Hepatocyte (in vitro differentiated cells): ENCODE measurements around the gene ZNRF1. TPM values are rescaled to one million over a fixed set of nuclear protein-coding genes. Genes with fewer than 3 reads are reported as not detected.
A peak's percentile ranks its signal among the peaks of the same experiment; 100 is the strongest.

Experiments
- DNase-seq: peaks from one replicate; pipeline ENCODE4 v3.0.0-alpha.2; 2016; ENCODE audit warnings: low spot score
- H2AFZ ChIP-seq: fragments of 200-600 bp; sonication (generic); 2 replicates; pipeline ENCODE4 v1.6.0; 2016; ENCODE audit warnings: antibody characterized with exemption, mild to moderate bottlenecking
- H3K27ac ChIP-seq: fragments of 200-600 bp; sonication (generic); 2 replicates; pipeline ENCODE4 v1.5.1; 2016; ENCODE audit warnings: mild to moderate bottlenecking
- H3K27me3 ChIP-seq: fragments of 200-600 bp; sonication (generic); 2 replicates; pipeline ENCODE4 v1.6.1; 2016
- H3K36me3 ChIP-seq: fragments of 200-600 bp; sonication (generic); replicated peaks from 2 replicates; pipeline ENCODE4 v1.5.1; 2016; ENCODE audit warnings: low read depth; ENCODE audit not compliant: insufficient read depth
- H3K4me1 ChIP-seq: fragments of 200-600 bp; sonication (generic); 2 replicates; pipeline ENCODE4 v1.5.1; 2016; ENCODE audit warnings: mild to moderate bottlenecking, moderate library complexity; ENCODE audit not compliant: insufficient read depth
- H3K4me2 ChIP-seq: fragments of 200-600 bp; sonication (generic); 2 replicates; pipeline ENCODE4 v1.6.0; 2016
- H3K4me3 ChIP-seq: fragments of 200-600 bp; sonication (generic); 2 replicates; pipeline ENCODE4 v1.5.1; 2016; ENCODE audit warnings: mild to moderate bottlenecking
- H3K79me2 ChIP-seq: fragments of 200-600 bp; sonication (generic); 2 replicates; pipeline ENCODE4 v1.6.0; 2017; ENCODE audit warnings: mild to moderate bottlenecking
- H3K9me2 ChIP-seq: fragments of 200-600 bp; sonication (generic); replicated peaks from 2 replicates; pipeline ENCODE4 v1.6.0; 2017; ENCODE audit warnings: mild to moderate bottlenecking; ENCODE audit not compliant: insufficient read depth
- H3K9me3 ChIP-seq: fragments of 200-600 bp; sonication (generic); 2 replicates; pipeline ENCODE4 v1.5.1; 2016; ENCODE audit warnings: low read depth, mild to moderate bottlenecking
- H4K20me1 ChIP-seq: fragments of 200-600 bp; sonication (generic); 2 replicates; pipeline ENCODE4 v1.6.0; 2016; ENCODE audit warnings: mild to moderate bottlenecking; ENCODE audit not compliant: insufficient read depth, poor library complexity, severe bottlenecking
- CTCF ChIP-seq: fragments of 200-600 bp; sonication (generic); IDR thresholded peaks from 2 replicates; pipeline ENCODE4 v1.5.1; 2016; ENCODE audit warnings: antibody characterized with exemption, mild to moderate bottlenecking; ENCODE audit not compliant: poor library complexity
- EZH2 ChIP-seq: fragments of 200-600 bp; sonication (generic); IDR thresholded peaks from 2 replicates; pipeline ENCODE4 v1.6.1; 2016; ENCODE audit warnings: antibody characterized with exemption, mild to moderate bottlenecking, borderline replicate concordance
- EZH2phosphoT487 ChIP-seq: fragments of 200-600 bp; sonication (generic); IDR thresholded peaks from one replicate; pipeline ENCODE4 v1.6.1; 2018; ENCODE audit warnings: antibody characterized with exemption, mild to moderate bottlenecking, low read depth, moderate library complexity; ENCODE audit not compliant: unreplicated experiment, severe bottlenecking
- WGBS: methylation state at CpG from one replicate; pipeline ENCODE4 v1.1.6; 2016; ENCODE audit warnings: low lambda C conversion rate; ENCODE audit errors: missing lambda C conversion rate; 5-methylcytosine and 5-hydroxymethylcytosine counted together
- polyA plus RNA-seq: library from polyadenylated mRNA; unstranded; fragments of >200 nt; fragmentation: Nextera tagmentation; extraction: Ambion mirVana; gene quantifications from 2 replicates; pipeline ENCODE4 v1.2.1, GENCODE V29; 2016
- total RNA-seq: library from RNA; depleted of rRNA; stranded (reverse); fragments of >200 nt; gene quantifications from 2 replicates; pipeline ENCODE4 v1.2.3, GENCODE V29; 2014

Gene ZNRF1
- total and polyA plus RNA-seq, 2 experiments from 2014 or later = 23.0 to 46.5 TPM

- Histone ChIP-seq H3K4me3 (no peak overlapping the region), H2AFZ (no peak overlapping the region), H4K20me1 (peaks cover 46% of the 10 kb centered on the region), H3K9me2 (no peaks in the 10 kb centered on the region), H3K4me2 (no peak overlapping the region), H3K4me1 (peaks cover 24% of the 10 kb centered on the region), H3K27ac (peak overlapping the region; percentile 0), H3K36me3 (no peaks in the 10 kb centered on the region), H3K79me2 (peaks cover 96% of the 10 kb centered on the region), H3K9me3 (no peaks in the 10 kb centered on the region), H3K27me3 (no peaks in the 10 kb centered on the region)
- DNase-seq = no peak
- TF ChIP-seq EZH2phosphoT487 (no peak), CTCF (no peak), EZH2 (no peak)
- WGBS = 82% methylated on average over 1 of the region's 1 CpG
Observed at GRCh38 chr16:75086281-75086680, 87.5 kb downstream of the ZNRF1 start.

GRCh38 chr16:75086688-75087374 lies 88.0 kb downstream of the ZNRF1 start:
- Histone ChIP-seq H3K4me1 (peaks cover 24% of the 10 kb centered on the region), H3K4me3 (no peak overlapping the region), H3K9me2 (no peaks in the 10 kb centered on the region), H3K36me3 (no peaks in the 10 kb centered on the region), H3K9me3 (no peaks in the 10 kb centered on the region), H4K20me1 (peaks cover 46% of the 10 kb centered on the region), H2AFZ (no peak overlapping the region), H3K4me2 (no peak overlapping the region), H3K79me2 (peaks cover 95% of the 10 kb centered on the region), H3K27me3 (no peaks in the 10 kb centered on the region), H3K27ac (peak overlapping the region; percentile 0)
- no peak for DNase-seq
- WGBS = 91% methylated on average over 10 of the region's 10 CpGs
- no peak for TF ChIP-seq EZH2
- no peak for TF ChIP-seq EZH2phosphoT487
- TF ChIP-seq CTCF = no peak

GRCh38 chr16:75087375-75087979 lies 88.7 kb downstream of the ZNRF1 start:
- Histone ChIP-seq H2AFZ (no peak overlapping the region), H3K4me2 (peak overlapping the region; percentile 66), H3K4me3 (no peak overlapping the region), H3K9me2 (no peaks in the 10 kb centered on the region), H3K27ac (peak overlapping the region; percentile 69), H4K20me1 (peaks cover 41% of the 10 kb centered on the region), H3K27me3 (no peaks in the 10 kb centered on the region), H3K79me2 (peaks cover 95% of the 10 kb centered on the region), H3K4me1 (peaks cover 24% of the 10 kb centered on the region), H3K9me3 (no peaks in the 10 kb centered on the region), H3K36me3 (no peaks in the 10 kb centered on the region)
- WGBS = 49% methylated on average over 10 of the region's 10 CpGs
- DNase-seq = peak; percentile 60
- TF ChIP-seq EZH2phosphoT487 (no peak), CTCF (no peak), EZH2 (no peak)
